SU-DHL-6 (cell line): Measurements from ENCODE around the gene GJB6.

ENCODE experiments used
- CTCF ChIP-seq: fragments of 200-600 bp; sonication (generic); IDR thresholded peaks from one replicate; pipeline ENCODE4 v1.5.1; 2017; ENCODE audit warnings: antibody characterized with exemption, mild to moderate bottlenecking, low read length, moderate library complexity; ENCODE audit not compliant: insufficient read depth, poor library complexity, severe bottlenecking
- EZH2phosphoT487 ChIP-seq: fragments of 200-600 bp; sonication (generic), shearing (Covaris generic); conservative IDR thresholded peaks from 2 replicates; pipeline ENCODE4 v1.6.1; 2018; ENCODE audit warnings: mild to moderate bottlenecking, antibody characterized with exemption, low read length, moderate library complexity, mixed read lengths

DNA sequence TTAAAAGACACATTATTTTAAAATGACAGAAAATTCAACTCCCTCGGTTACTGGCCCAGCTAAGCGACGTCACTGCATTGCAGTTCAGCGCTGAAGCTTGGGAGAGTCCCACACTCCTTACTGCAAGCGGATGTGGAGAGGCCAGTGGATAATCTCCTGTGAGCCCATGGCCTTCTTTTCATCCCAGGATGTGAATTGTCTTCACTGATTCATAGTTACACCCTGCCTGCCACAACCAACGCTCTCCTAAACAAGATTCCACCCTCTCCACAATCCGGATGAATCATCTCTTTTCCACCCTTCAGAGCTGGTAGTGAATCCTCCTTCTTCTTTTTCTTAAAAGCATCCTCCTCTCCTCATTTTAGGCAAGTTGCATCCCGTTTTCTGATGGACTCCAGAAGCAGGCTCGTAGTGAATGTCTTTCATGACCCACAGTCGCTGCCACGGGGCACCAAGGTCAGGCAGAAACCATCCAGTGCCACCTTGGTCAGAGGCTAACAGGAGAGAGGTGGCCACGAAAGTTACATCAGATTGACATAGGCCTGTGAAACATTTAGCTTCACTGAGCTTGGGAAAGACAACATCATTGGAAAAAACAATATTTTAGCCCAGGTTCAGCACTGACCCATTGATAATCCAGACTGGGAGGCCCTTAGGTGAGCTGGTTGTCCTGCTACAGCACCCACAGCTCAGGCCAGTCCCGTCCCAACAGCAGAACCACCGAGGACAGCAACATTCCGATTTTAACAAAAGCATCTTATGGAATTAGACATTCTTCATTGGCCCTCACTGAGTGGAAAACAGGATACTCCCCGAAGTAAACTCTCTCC is 41.4 kb downstream of the GJB6 start:
- TF ChIP-seq CTCF, result no peak
- TF ChIP-seq EZH2phosphoT487, result no peak
